ENCODE results near the gene GPN2. TPM values are rescaled to one million over a fixed set of nuclear protein-coding genes. Genes with fewer than 3 reads are reported as not detected.

The GPN2 gene
- total RNA-seq = 10.9 and 14.6 TPM in 2 replicates

DNA sequence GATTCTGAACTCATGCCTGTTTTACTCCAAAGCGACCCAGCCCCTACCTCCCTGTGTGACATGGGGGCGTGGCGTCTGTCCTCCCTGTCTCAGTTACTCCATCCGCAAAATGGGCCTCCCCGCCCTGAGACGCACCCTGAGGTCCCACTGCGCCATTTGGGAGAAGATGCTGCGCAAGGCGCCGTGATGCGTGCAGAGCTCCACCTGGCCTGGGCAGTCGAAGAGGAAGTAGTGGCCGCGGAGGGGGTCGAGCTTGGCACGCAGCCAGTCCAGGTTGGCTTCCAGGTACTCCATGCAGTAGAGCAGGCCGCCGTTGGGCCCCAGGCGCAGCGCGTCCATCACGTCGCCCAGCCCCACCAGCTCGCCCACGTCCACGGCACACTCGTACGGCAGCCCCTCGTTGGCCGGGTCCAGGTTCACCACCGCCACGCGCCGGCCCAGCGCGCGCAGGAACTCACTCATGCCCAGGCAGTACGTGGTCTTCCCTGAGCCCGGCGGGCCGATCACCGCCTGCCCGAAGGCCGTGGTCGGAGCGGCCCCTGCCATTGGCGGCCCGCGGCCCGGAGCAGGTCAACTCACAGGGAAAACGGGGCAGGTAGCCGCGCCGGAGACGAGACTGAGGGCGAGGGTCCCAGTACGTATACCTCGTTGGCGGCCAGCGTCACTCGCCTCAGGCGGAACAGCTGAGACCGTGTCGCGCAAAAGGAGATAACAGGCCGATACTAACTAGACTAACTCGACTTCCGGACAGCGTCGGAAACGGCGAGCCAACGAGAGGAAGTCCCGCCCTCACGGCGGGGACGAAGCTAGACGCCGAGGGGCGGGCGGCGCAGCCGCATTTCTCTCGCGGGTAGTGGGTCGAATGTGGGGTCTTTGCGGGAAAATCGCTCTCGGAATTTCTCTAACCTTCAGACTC is at the start of gene GPN2:
Gene GPN2, minus strand, starts transcription at position 733 of the 916 bp plus-strand sequence. Its CDS starts 187 bp downstream, at position 546.
- peak within 1 kb of the TSS; percentile 71 for H3K4me3 ChIP-seq (ENCODE audit: low read depth, low read length)
- DNase-seq (ENCODE audit: low read depth) = no peak

GRCh38 chr1:26938659-26939025 is 48.6 kb upstream of the GPN2 start:
- no peak for DNase-seq (ENCODE audit: low read depth)
- TF ChIP-seq CTCF (conservative IDR thresholded peaks at IDR 0.05; ENCODE audit: low read depth, low read length) = no peak
- H3K4me3 ChIP-seq (ENCODE audit: low read depth, low read length) = no peak overlapping the region

More for the DNA sequence above, at the start of gene GPN2:
- TF ChIP-seq CTCF (conservative IDR thresholded peaks at IDR 0.05; ENCODE audit: low read depth, low read length) = no peak

- H3K4me3 ChIP-seq (ENCODE audit: low read depth, low read length) = no peak overlapping the region
- DNase-seq (ENCODE audit: low read depth) = no peak
- TF ChIP-seq CTCF (conservative IDR thresholded peaks at IDR 0.05; ENCODE audit: low read depth, low read length) = no peak
Observed at GRCh38 chr1:26938004-26938658, 48.0 kb upstream of the GPN2 start.

GRCh38 chr1:26936823-26937222 is 46.7 kb upstream of the GPN2 start:
- DNase-seq (ENCODE audit: low read depth) = no peak
- no peak overlapping the region for H3K4me3 ChIP-seq (ENCODE audit: low read depth, low read length)
- no peak for TF ChIP-seq CTCF (conservative IDR thresholded peaks at IDR 0.05; ENCODE audit: low read depth, low read length)

GRCh38 chr1:26932531-26932930 is 42.4 kb upstream of the GPN2 start:
- TF ChIP-seq CTCF (conservative IDR thresholded peaks at IDR 0.05; ENCODE audit: low read depth, low read length) = no peak
- DNase-seq (ENCODE audit: low read depth) = no peak
- H3K4me3 ChIP-seq (ENCODE audit: low read depth, low read length) = no peak overlapping the region

DNA sequence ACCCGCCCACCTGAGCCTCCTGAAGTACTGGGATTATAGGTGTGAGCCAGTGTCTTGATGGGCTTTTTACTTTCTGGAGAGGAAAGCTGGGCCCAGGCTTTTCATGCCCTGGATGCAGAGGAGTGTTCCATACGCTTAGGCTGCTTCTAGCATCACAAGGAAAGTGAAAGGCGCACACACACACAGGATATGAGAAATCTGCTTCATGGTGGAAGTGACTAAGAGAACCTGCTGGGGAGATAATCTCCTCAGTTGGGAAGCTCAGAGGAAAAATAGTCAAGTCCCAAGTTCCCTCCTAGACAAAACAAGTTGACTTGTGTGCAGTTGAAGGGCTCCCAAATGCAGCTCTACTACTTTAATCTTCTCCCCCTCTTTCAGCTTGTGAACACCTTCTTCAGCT is 33.6 kb upstream of the GPN2 start:
- H3K4me3 ChIP-seq (ENCODE audit: low read depth, low read length) = no peak overlapping the region
- no peak for DNase-seq (ENCODE audit: low read depth)
- TF ChIP-seq CTCF (conservative IDR thresholded peaks at IDR 0.05; ENCODE audit: low read depth, low read length) = no peak
